GM12874 (cell line): ENCODE measurements around the gene CMTM1.

ENCODE experiments used
- CTCF ChIP-seq: IDR thresholded peaks from 2 replicates; pipeline ENCODE4 v1.5.1; 2011; ENCODE audit warnings: low read depth, mild to moderate bottlenecking, control low read depth, low read length, moderate library complexity; ENCODE audit not compliant: insufficient read depth

CMTM1 gene

GRCh38 chr16:66548868-66549267 lies 17.4 kb upstream of the CMTM1 start:
- TF ChIP-seq CTCF: no peak

GRCh38 chr16:66549284-66550131 lies 16.7 kb upstream of the CMTM1 start, which contains the start of gene TK2:
Gene TK2 (minus strand): TSS chr16:66550122. CDS start chr16:66550061, 61 bp downstream.
- 0 out of 2 replicates have a peak, but pooled peaks have one; percentile 24 for TF ChIP-seq CTCF

DNA sequence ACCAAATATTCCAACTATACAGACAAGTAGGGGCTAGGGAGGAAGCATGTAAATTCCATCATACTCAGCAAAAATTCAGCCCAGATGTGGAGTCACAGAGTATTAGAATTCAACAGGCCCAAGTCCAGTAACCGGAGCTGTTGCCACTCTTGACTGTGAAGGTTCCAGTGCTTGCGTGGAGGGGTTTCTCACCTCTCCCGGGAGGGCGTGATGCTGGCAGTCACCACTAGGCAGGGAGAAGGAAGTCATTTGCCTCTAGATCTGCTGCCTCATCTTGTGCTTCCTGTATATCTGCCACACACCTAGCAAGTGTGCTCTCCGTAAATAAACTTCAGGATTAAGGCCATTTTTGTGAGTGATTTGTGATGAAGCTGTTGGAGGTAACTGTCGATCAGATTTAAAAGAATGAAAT lies 14.9 kb upstream of the CMTM1 start:
- peak; percentile 46; the same call in 1 of the 2 replicates for TF ChIP-seq CTCF

DNA sequence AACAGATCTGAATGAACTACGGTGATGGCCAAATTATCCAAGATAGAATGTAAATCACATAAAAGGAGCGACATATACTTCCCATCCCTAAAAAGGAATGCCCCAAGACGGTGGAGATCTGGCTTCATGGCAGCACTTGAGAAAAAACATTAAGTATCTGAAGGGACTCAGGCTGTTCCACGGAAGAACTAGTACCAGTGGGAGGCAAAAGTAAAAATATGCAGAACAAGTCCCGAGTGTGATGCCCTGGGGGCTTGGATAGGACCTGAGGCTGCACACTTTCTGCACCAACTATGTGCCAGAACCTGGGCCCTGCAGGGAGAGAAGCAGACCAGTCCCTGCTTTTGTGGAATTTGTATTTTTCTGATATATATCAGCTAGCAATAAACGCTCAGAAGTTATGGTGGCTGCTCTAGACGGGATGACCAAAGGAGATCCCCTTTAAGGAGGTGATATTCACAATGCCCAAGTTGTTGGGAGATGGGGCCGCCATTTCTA lies 14.4 kb upstream of the CMTM1 start:
- TF ChIP-seq CTCF: no peak

DNA sequence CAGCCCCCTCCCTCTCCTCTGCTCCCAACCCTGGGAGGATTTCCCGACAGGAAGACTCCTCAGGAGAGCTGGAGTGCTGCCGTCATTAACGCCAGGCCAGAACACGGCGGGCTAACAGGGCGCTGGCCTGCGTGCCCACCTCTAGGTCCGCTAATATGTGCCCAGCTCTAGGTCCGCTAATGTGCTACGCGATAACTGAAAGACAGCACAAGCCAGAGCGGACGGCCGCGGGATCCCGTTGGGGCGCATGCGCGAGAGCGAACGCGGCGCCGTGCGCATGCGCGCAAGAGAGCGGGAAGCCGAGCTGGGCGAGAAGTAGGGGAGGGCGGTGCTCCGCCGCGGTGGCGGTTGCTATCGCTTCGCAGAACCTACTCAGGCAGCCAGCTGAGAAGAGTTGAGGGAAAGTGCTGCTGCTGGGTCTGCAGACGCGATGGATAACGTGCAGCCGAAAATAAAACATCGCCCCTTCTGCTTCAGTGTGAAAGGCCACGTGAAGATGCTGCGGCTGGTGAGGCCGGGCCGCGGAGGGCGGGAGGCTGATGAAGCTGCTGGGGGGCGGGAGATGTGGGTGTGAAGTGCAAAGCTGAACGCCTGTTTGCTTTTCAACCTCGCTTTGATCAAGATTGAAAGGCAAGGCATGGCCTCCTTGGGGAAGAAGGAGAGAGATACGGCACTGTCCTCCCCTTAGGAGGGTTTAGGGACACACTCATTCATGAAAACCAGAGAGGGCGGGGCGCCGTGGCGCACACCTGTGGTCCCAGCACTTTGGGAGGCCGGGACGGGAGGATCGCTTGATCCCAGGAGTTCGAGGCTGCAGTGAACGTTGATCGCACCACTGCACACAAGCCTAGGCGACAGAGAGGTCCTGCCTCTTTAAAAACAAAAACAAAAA lies 13.7 kb upstream of the CMTM1 start, which contains the start of gene CKLF:
CKLF (plus strand) TSS at position 291 of the 892 bp plus-strand sequence; CDS start at position 431, 140 bp downstream.
- TF ChIP-seq CTCF: no peak

- no peak for TF ChIP-seq CTCF
These were observed 13.0 kb upstream of the CMTM1 start for GRCh38 chr16:66553223-66553622.

GRCh38 chr16:66554021-66554420 lies 12.2 kb upstream of the CMTM1 start:
- TF ChIP-seq CTCF: no peak
